SK-N-SH (cell line): ENCODE measurements around the gene ARL6IP5. TPM values are rescaled to one million over a fixed set of nuclear protein-coding genes. Genes with fewer than 3 reads are reported as not detected.

ENCODE experiments used
- CTCF ChIA-PET: fragments of 300-600, 350-600 bp; formaldehyde crosslinking; extraction: SDS; loops from one replicate; lab custom pipeline; 2021; lab: Yijun Ruan, JAX
- POLR2A ChIA-PET: fragments of 350-600 bp; sonication (Branson Sonifier 250); formaldehyde crosslinking; extraction: SDS; loops from one replicate; lab custom pipeline; 2020; ENCODE audit warnings: antibody characterized with exemption, inconsistent platforms; lab: Yijun Ruan, JAX
- DNase-seq: peaks from one replicate; pipeline ENCODE4 v3.0.0; 2012
- H2AFZ ChIP-seq: fragments of 200-600 bp; sonication (generic); 2 replicates; pipeline ENCODE4 v1.8.1; 2016; ENCODE audit warnings: antibody characterized with exemption, mild to moderate bottlenecking, low read depth
- H3F3A ChIP-seq: fragments of 200-600 bp; sonication (generic); replicated peaks from 2 replicates; pipeline ENCODE3; 2016; ENCODE audit warnings: antibody characterized with exemption, mild to moderate bottlenecking; ENCODE audit not compliant: insufficient read depth
- H3K27ac ChIP-seq, 2 experiments: fragments of 200-500 bp in 1 of 2; fragments of 200-600 bp in 1 of 2; sonication (Bioruptor generic) in 1 of 2; sonication (generic), shearing (Covaris generic) in 1 of 2; 2 replicates each; pipeline versions ENCODE4 v1.5.1 to v1.6.1; 2014 to 2016; ENCODE audit warnings: low read depth in 2 of 2, inconsistent platforms in 1 of 2, low read length in 1 of 2, mild to moderate bottlenecking in 1 of 2, mixed read lengths in 1 of 2
- H3K27me3 ChIP-seq: fragments of 200-600 bp; sonication (generic), shearing (Covaris generic); 2 replicates; pipeline ENCODE4 v1.6.1; 2016; ENCODE audit warnings: mixed run types; ENCODE audit not compliant: insufficient read depth
- H3K36me3 ChIP-seq, 2 experiments: fragments of 200-500 bp in 1 of 2; fragments of 200-600 bp in 1 of 2; sonication (Bioruptor generic) in 1 of 2; sonication (generic) in 1 of 2; replicated peaks in 1 of 2; 2 replicates each; pipeline versions ENCODE3 to v1.5.1; 2014 to 2016; ENCODE audit warnings: low read length in 1 of 2, mild to moderate bottlenecking in 1 of 2; ENCODE audit not compliant: insufficient read depth in 2 of 2, control insufficient read depth in 1 of 2
- H3K4me1 ChIP-seq, 2 experiments: fragments of 200-500 bp in 1 of 2; fragments of 200-600 bp in 1 of 2; sonication (Bioruptor generic) in 1 of 2; sonication (generic), shearing (Covaris generic) in 1 of 2; 2 replicates each; pipeline versions ENCODE4 v1.5.1 to v1.6.1; 2014 to 2016; ENCODE audit warnings: low read depth in 1 of 2, low read length in 1 of 2, mixed run types in 1 of 2; ENCODE audit not compliant: insufficient read depth in 2 of 2, control insufficient read depth in 1 of 2
- H3K4me2 ChIP-seq: fragments of 200-600 bp; sonication (generic), shearing (Covaris generic); 2 replicates; pipeline ENCODE4 v1.6.1; 2017; ENCODE audit warnings: mixed run types
- H3K4me3 ChIP-seq, 2 experiments: fragments of 200-500 bp in 1 of 2; fragments of 200-600 bp in 1 of 2; sonication (Bioruptor generic) in 1 of 2; sonication (generic), shearing (Covaris generic) in 1 of 2; 2 replicates each; pipeline versions ENCODE4 v1.5.1 to v1.8.1; 2014 to 2016; ENCODE audit warnings: low read depth in 2 of 2, inconsistent platforms in 1 of 2, low read length in 1 of 2, mild to moderate bottlenecking in 1 of 2, mixed read lengths in 1 of 2, moderate library complexity in 1 of 2
- H3K79me2 ChIP-seq: fragments of 200-600 bp; sonication (generic); 2 replicates; pipeline ENCODE4 v1.8.1; 2017; ENCODE audit warnings: mild to moderate bottlenecking; ENCODE audit not compliant: insufficient read depth
- H3K9ac ChIP-seq: fragments of 200-600 bp; sonication (generic); 2 replicates; pipeline ENCODE4 v1.6.1; 2017; ENCODE audit warnings: mixed run types
- H3K9me2 ChIP-seq: fragments of 200-600 bp; sonication (generic); 2 replicates; pipeline ENCODE4 v1.6.1; 2017; ENCODE audit warnings: mixed run types
- H3K9me3 ChIP-seq: fragments of 200-600 bp; sonication (generic); 2 replicates; pipeline ENCODE4 v1.6.1; 2017; ENCODE audit warnings: mixed run types, mild to moderate bottlenecking, moderate library complexity
- H4K20me1 ChIP-seq: fragments of 200-600 bp; sonication (generic); 2 replicates; pipeline ENCODE4 v1.6.1; 2017; ENCODE audit warnings: mild to moderate bottlenecking, mixed run types; ENCODE audit not compliant: insufficient read depth
- CHD2 ChIP-seq: fragments of 150-350 bp; IDR thresholded peaks from 2 replicates; pipeline ENCODE4 v1.6.1; 2018; ENCODE audit warnings: low read length; ENCODE audit not compliant: partially characterized antibody
- FOSL2 ChIP-seq: IDR thresholded peaks from 2 replicates; pipeline ENCODE4 v1.4.0; 2012; ENCODE audit warnings: low read depth, mild to moderate bottlenecking, moderate library complexity, borderline replicate concordance
- FOXJ3 ChIP-seq: sonication (generic); formaldehyde crosslinking; IDR thresholded peaks from 2 replicates; pipeline ENCODE4 v1.5.1; 2020; ENCODE audit warnings: mild to moderate bottlenecking, missing genetic modification reagents
- MAX ChIP-seq: IDR thresholded peaks from 2 replicates; pipeline ENCODE4 v1.4.0; 2012; ENCODE audit warnings: low read depth
- MEF2A ChIP-seq: IDR thresholded peaks from 2 replicates; pipeline ENCODE4 v1.4.0; 2012; ENCODE audit warnings: low read depth, borderline replicate concordance
- PBX3 ChIP-seq: IDR thresholded peaks from 2 replicates; pipeline ENCODE4; 2012
- RCOR1 ChIP-seq: fragments of 150-350 bp; IDR thresholded peaks from 2 replicates; pipeline ENCODE4 v1.6.1; 2017; ENCODE audit warnings: antibody characterized with exemption, low read length
- SIN3A ChIP-seq: IDR thresholded peaks from 2 replicates; pipeline ENCODE4 v1.6.1; 2012; ENCODE audit warnings: low read depth, mild to moderate bottlenecking, low read length, moderate library complexity, borderline replicate concordance
- SMC3 ChIP-seq: IDR thresholded peaks from 2 replicates; pipeline ENCODE4 v1.6.1; 2012; ENCODE audit warnings: low read depth, low read length, improper control_type of control experiment
- TAF1 ChIP-seq: IDR thresholded peaks from 2 replicates; pipeline ENCODE4 v1.6.1; 2012; ENCODE audit warnings: low read depth, mild to moderate bottlenecking, low read length, moderate library complexity, borderline replicate concordance
- USF1 ChIP-seq: IDR thresholded peaks from 2 replicates; pipeline ENCODE4 v1.4.0; 2012; ENCODE audit warnings: low read depth, borderline replicate concordance
- ZBTB33 ChIP-seq: IDR thresholded peaks from 2 replicates; pipeline ENCODE4 v1.4.0; 2012; ENCODE audit warnings: low read depth, borderline replicate concordance
- WGBS: methylation state at CpG from one replicate; pipeline ENCODE4 v1.1.6; 2017; ENCODE audit warnings: low lambda C conversion rate; 5-methylcytosine and 5-hydroxymethylcytosine counted together
- polyA plus RNA-seq, 3 experiments: library from polyadenylated mRNA; depleted of rRNA; stranded (reverse); fragments of >200 nt; gene quantifications; 2 replicates each; pipeline ENCODE4 v1.2.3, GENCODE V29; 2012
- TF ChIP-seq, protein P1 (sequence below): fragments of 200-600 bp; sonication (generic); IDR thresholded peaks from 2 replicates; pipeline ENCODE4 v1.6.1; 2017; ENCODE audit warnings: antibody characterized with exemption, mild to moderate bottlenecking, moderate library complexity
- TF ChIP-seq, protein P2 (sequence below): fragments of 150-350 bp; IDR thresholded peaks from 2 replicates; pipeline ENCODE4 v1.6.1; 2017; ENCODE audit warnings: antibody characterized with exemption, low read length, low read depth, borderline replicate concordance

Gene ARL6IP5
- polyA plus RNA-seq, 1 of the 3 experiments (the other 2 are of a cell fraction) = 64.6 TPM

- no peaks in the 10 kb centered on the region for H3K79me2 ChIP-seq
- no peak for DNase-seq
- no peaks in the 10 kb centered on the region for H4K20me1 ChIP-seq
- no peaks in the 10 kb centered on the region for H3K36me3 ChIP-seq
- H3K9me2 ChIP-seq = no peaks in the 10 kb centered on the region
- H3K9me3 ChIP-seq = no peaks in the 10 kb centered on the region
- ChIA-PET POLR2A (no interaction called here), CTCF (interaction anchor here (3.7 kb wide), 1 partner anchor 9 kb away, joined by 19 read pairs; no protein-coding TSS in a partner anchor)
- H3K4me3 ChIP-seq = no peak overlapping the region
- H3K4me1 ChIP-seq = no peaks in the 10 kb centered on the region
- H3K27ac ChIP-seq = no peak overlapping the region
- no peak overlapping the region for H3K4me2 ChIP-seq
- WGBS = 24% methylated on average over 1 of the region's 1 CpG
- H2AFZ ChIP-seq = no peak overlapping the region
- H3F3A ChIP-seq = no peaks in the 10 kb centered on the region
- TF ChIP-seq USF1 (no peak), PBX3 (no peak), SMC3 (no peak), SIN3A (no peak), ZBTB33 (no peak), MEF2A (no peak), FOXJ3 (no peak), FOSL2 (no peak), RCOR1 (no peak), CHD2 (no peak), MAX (no peak), TAF1 (no peak)
- TF ChIP-seq, protein P1, sequence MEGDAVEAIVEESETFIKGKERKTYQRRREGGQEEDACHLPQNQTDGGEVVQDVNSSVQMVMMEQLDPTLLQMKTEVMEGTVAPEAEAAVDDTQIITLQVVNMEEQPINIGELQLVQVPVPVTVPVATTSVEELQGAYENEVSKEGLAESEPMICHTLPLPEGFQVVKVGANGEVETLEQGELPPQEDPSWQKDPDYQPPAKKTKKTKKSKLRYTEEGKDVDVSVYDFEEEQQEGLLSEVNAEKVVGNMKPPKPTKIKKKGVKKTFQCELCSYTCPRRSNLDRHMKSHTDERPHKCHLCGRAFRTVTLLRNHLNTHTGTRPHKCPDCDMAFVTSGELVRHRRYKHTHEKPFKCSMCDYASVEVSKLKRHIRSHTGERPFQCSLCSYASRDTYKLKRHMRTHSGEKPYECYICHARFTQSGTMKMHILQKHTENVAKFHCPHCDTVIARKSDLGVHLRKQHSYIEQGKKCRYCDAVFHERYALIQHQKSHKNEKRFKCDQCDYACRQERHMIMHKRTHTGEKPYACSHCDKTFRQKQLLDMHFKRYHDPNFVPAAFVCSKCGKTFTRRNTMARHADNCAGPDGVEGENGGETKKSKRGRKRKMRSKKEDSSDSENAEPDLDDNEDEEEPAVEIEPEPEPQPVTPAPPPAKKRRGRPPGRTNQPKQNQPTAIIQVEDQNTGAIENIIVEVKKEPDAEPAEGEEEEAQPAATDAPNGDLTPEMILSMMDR = no peak
- TF ChIP-seq, protein P2, sequence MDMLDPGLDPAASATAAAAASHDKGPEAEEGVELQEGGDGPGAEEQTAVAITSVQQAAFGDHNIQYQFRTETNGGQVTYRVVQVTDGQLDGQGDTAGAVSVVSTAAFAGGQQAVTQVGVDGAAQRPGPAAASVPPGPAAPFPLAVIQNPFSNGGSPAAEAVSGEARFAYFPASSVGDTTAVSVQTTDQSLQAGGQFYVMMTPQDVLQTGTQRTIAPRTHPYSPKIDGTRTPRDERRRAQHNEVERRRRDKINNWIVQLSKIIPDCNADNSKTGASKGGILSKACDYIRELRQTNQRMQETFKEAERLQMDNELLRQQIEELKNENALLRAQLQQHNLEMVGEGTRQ = no peak
- no peaks in the 10 kb centered on the region for H3K27me3 ChIP-seq
- no peak overlapping the region for H3K9ac ChIP-seq
Measured at GRCh38 chr3:69129531-69129930, 44.8 kb downstream of the ARL6IP5 start.
